ENCODE measurements around the gene TNFRSF1B. TPM values are rescaled to one million over a fixed set of nuclear protein-coding genes. Genes with fewer than 3 reads are reported as not detected.

Gene TNFRSF1B
- total RNA-seq, 4 donors from 2014 or later = 10.9 to 34.9 (median 31.0) TPM

DNA sequence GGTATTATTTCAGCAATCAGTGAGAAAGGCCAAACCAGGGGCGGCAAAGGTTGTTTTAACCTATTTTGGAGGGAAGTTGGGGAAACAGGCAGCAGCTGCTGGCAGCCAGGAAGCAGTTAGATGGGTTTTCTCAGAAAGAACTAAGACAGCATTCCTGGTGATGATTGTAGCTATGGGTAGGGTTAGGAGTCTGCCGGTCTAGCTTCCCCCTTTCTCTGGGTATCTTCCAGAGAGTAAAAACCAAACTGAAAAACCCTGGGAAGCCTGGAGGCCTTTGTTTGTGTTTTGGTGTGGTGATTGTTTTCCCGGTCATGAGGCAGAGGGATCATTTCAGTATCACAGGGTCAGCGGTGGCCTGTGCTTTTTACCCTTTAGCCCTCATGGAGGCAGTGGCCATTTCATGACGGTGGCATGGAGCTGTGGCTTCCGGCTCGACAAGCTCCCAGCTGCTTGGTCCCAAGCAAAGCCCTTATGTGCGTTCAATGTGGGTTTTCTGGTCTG lies 19.5 kb upstream of the TNFRSF1B start:
- Histone ChIP-seq H3K27ac (peak overlapping the region in 3 of 4 donors; percentile 61 to 76 (median 64)), H3K4me3 (no peak overlapping the region), H3K4me1 (peaks cover 0 to 43% (median 8%) of the 10 kb centered on the region in 3 donors), H3K36me3 (no peaks in the 10 kb centered on the region), H3K27me3 (no peaks in the 10 kb centered on the region), H3K9me3 (peaks cover 0 to 6% (median 0%) of the 10 kb centered on the region in 3 donors)
- ATAC-seq = peak; percentile 40
- TF ChIP-seq, protein P1, sequence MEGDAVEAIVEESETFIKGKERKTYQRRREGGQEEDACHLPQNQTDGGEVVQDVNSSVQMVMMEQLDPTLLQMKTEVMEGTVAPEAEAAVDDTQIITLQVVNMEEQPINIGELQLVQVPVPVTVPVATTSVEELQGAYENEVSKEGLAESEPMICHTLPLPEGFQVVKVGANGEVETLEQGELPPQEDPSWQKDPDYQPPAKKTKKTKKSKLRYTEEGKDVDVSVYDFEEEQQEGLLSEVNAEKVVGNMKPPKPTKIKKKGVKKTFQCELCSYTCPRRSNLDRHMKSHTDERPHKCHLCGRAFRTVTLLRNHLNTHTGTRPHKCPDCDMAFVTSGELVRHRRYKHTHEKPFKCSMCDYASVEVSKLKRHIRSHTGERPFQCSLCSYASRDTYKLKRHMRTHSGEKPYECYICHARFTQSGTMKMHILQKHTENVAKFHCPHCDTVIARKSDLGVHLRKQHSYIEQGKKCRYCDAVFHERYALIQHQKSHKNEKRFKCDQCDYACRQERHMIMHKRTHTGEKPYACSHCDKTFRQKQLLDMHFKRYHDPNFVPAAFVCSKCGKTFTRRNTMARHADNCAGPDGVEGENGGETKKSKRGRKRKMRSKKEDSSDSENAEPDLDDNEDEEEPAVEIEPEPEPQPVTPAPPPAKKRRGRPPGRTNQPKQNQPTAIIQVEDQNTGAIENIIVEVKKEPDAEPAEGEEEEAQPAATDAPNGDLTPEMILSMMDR (IDR thresholded peaks at IDR 0.05) = no peak
- TF ChIP-seq POLR2A (IDR thresholded peaks at IDR 0.05) = no peak
- TF ChIP-seq POLR2AphosphoS5 (IDR thresholded peaks at IDR 0.05) = no peak
- no peak for TF ChIP-seq EP300 (IDR thresholded peaks at IDR 0.05)
- WGBS, 2 donors (ENCODE audit: low coverage in 1 of 2) = 59 to 90% methylated on average over 2 to 5 of the region's 8 CpGs

GRCh38 chr1:12148160-12148957 lies 18.4 kb upstream of the TNFRSF1B start:
- Histone ChIP-seq H3K27me3 (no peaks in the 10 kb centered on the region), H3K4me3 (no peak overlapping the region), H3K27ac (peak overlapping the region in 3 of 4 donors; percentile 61 to 64 (median 63)), H3K9me3 (peaks cover 0 to 6% (median 0%) of the 10 kb centered on the region in 3 donors), H3K36me3 (no peaks in the 10 kb centered on the region), H3K4me1 (peaks cover 0 to 38% (median 5%) of the 10 kb centered on the region in 3 donors)
- TF ChIP-seq EP300 (IDR thresholded peaks at IDR 0.05) (no peak), POLR2AphosphoS5 (IDR thresholded peaks at IDR 0.05) (no peak), POLR2A (IDR thresholded peaks at IDR 0.05) (no peak)
- TF ChIP-seq, protein P1 (IDR thresholded peaks at IDR 0.05) = no peak
- no peak for ATAC-seq
- 85% methylated on average over 4 of the region's 8 CpGs; no CpG with 5 or more reads in 1 of the 2 donors for WGBS, 2 donors (ENCODE audit: low coverage in 1 of 2)

DNA sequence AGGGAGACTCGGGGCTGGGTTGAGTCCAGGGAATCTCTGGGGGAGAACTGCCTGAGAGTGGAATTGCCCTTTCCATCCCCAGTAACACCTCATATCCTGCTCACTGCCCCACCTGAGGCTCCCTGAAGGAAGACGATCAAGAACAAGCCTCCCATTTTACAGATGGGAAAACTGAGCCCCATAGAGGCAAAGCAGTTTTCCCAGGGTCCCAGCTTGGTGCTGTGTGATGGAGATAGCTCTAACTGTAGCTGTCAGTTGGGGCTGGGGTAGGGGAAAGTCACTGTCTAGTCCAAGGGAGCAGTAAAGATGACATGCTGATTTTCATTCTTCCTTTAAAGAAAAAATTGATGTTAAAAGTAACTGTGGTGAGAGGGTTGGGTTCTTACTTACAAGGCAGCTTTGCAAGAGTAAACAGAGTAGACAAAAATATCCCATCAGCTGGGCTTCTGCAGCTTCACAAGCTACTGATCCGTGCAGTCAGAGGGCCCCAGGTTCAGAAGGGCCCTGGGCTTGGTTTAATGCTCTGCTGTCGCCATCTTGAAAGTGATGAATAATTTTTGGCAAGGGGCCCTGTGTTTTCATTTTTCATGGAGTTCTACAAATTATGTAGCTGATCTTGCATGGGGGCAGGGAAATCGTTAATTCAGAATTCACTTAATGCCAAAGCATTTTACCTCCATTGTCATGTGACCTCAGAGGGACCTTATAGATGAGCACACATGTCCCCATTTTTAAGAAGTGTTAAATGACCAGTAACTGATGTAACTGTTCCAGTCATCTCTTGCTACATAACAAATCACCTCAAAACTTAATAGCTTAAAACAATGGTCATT lies 17.6 kb upstream of the TNFRSF1B start:
- Histone ChIP-seq H3K36me3 (no peaks in the 10 kb centered on the region), H3K27ac (peak overlapping the region in 2 of 4 donors; percentile 61 to 63), H3K9me3 (peaks cover 0 to 6% (median 0%) of the 10 kb centered on the region in 3 donors), H3K4me3 (no peak overlapping the region), H3K27me3 (no peaks in the 10 kb centered on the region), H3K4me1 (peaks cover 0 to 33% (median under 1%) of the 10 kb centered on the region in 3 donors)
- no peak for ATAC-seq
- WGBS, 2 donors (ENCODE audit: low coverage in 1 of 2) = 29 to 73% methylated on average over 2 to 4 of the region's 5 CpGs
- TF ChIP-seq POLR2AphosphoS5 (IDR thresholded peaks at IDR 0.05) (no peak), POLR2A (IDR thresholded peaks at IDR 0.05) (no peak), EP300 (IDR thresholded peaks at IDR 0.05) (no peak)
- TF ChIP-seq, protein P1 (IDR thresholded peaks at IDR 0.05) = no peak

DNA sequence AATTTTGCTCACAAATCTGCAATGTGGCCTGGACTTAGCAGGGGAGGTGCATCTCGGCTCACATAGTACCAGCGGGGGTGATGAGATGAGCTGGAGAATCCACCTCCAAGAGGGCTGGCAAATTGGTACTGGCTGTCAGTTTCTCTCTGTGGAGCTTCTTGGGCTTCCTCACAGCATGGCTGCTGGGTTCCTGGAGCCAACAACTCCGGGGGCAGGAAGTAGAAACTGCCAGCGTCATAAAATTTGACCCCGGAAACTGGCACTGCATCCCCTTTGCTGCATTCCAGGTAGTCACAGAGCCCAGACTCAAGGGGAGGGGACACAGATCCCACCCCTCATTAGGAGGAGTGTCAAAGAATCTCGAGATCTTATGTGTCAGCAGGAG lies 17.0 kb upstream of the TNFRSF1B start:
- 77 to 93% methylated on average over 2 to 5 of the region's 6 CpGs for WGBS, 2 donors (ENCODE audit: low coverage in 1 of 2)
- ATAC-seq = no peak
- Histone ChIP-seq H3K4me1 (peaks cover 0 to 29% (median 0%) of the 10 kb centered on the region in 3 donors), H3K9me3 (peaks cover 0 to 6% (median 0%) of the 10 kb centered on the region in 3 donors), H3K27ac (no peak overlapping the region), H3K4me3 (no peak overlapping the region), H3K27me3 (peaks cover 3% of the 10 kb centered on the region), H3K36me3 (no peaks in the 10 kb centered on the region)
- no peak for TF ChIP-seq POLR2A (IDR thresholded peaks at IDR 0.05)
- TF ChIP-seq EP300 (IDR thresholded peaks at IDR 0.05) = no peak

Data from gastroesophageal sphincter (tissue), 4 donors.